Measurements from ENCODE around the gene TRPM2. TPM values are rescaled to one million over a fixed set of nuclear protein-coding genes. Genes with fewer than 3 reads are reported as not detected.

The TRPM2 gene
- total and polyA plus RNA-seq, 2 of the 4 experiments (the other 2 are of a cell fraction): not detected

GRCh38 chr21:44326716-44327602 is 26.5 kb upstream of the TRPM2 start:
- Histone ChIP-seq H2BK20ac (ENCODE audit: low read depth, low read length) (no peak overlapping the region), H3K4ac (ENCODE audit: low read depth, low read length) (no peak overlapping the region), H3K79me1 (ENCODE audit: low read depth in 1 of 2, low read length in 2 of 2) (no peaks in the 10 kb centered on the region), H4K5ac (ENCODE audit: low read depth, low read length) (no peak overlapping the region), H3K4me3 (ENCODE audit: insufficient read depth, low read depth, low read length) (no peak overlapping the region), H3K18ac (ENCODE audit: low read depth, low read length) (no peak overlapping the region), H3K9ac (ENCODE audit: low read depth, low read length) (no peak overlapping the region), H2BK5ac (ENCODE audit: low read depth, low read length, poor library complexity, severe bottlenecking) (no peak overlapping the region), H4K91ac (ENCODE audit: insufficient read depth, low read depth, low read length) (no peak overlapping the region), H2AK5ac (ENCODE audit: low read depth, low read length) (no peak overlapping the region), H3K27ac (ENCODE audit: insufficient read depth, low read length) (no peak overlapping the region), H3K14ac (replicated peaks; ENCODE audit: low read depth, low read length) (no peak overlapping the region), H3K56ac (ENCODE audit: extremely low read depth, insufficient read depth, low read length) (no peak overlapping the region), H4K20me1 (ENCODE audit: insufficient read depth, low read length) (peaks cover 11% of the 10 kb centered on the region), H3K27me3 (ENCODE audit: control insufficient read depth, insufficient read depth, low read length) (no peaks in the 10 kb centered on the region), H2AK9ac (replicated peaks; ENCODE audit: low read depth, low read length, poor library complexity) (no peak overlapping the region), H2AFZ (replicated peaks; ENCODE audit: low read length, poor library complexity) (no peak overlapping the region), H2BK15ac (ENCODE audit: low read depth, low read length) (no peak overlapping the region), H3K23ac (ENCODE audit: low read depth, low read length) (no peak overlapping the region), H2BK120ac (ENCODE audit: low read depth, low read length) (no peak overlapping the region), H3K4me1 (ENCODE audit: control insufficient read depth, insufficient read depth, low read length) (no peaks in the 10 kb centered on the region), H3K9me1 (ENCODE audit: insufficient read depth, low read length) (no peaks in the 10 kb centered on the region), H3K36me3 (ENCODE audit: control insufficient read depth, insufficient read depth, low read length) (peaks cover 45% of the 10 kb centered on the region), H3K4me2 (ENCODE audit: low read depth, low read length) (no peak overlapping the region), H3K9me3 (ENCODE audit: control insufficient read depth, insufficient read depth, low read length) (no peaks in the 10 kb centered on the region), H4K8ac (ENCODE audit: low read depth in 2 of 2, low read length in 2 of 2) (no peak overlapping the region)
- no peak for ATAC-seq (ENCODE audit: low read depth)
- TF ChIP-seq CTCF (conservative IDR thresholded peaks at IDR 0.05; ENCODE audit: low read depth, low read length) (no peak), MXI1 (IDR thresholded peaks at IDR 0.05; ENCODE audit: borderline replicate concordance, low read depth, low read length) (no peak), CHD1 (IDR thresholded peaks at IDR 0.05; ENCODE audit: low read depth, low read length) (no peak), POLR2A (IDR thresholded peaks at IDR 0.05; ENCODE audit: low read depth, low read length) (no peak), RAD21 (IDR thresholded peaks at IDR 0.05; ENCODE audit: low read length) (no peak), RCOR1 (IDR thresholded peaks at IDR 0.05; ENCODE audit: insufficient replicate concordance, low read length) (no peak), MAFK (IDR thresholded peaks at IDR 0.05; ENCODE audit: low read depth, low read length) (no peak), RFX5 (IDR thresholded peaks at IDR 0.05; ENCODE audit: low read depth, low read length) (no peak), ELK1 (IDR thresholded peaks at IDR 0.05; ENCODE audit: borderline replicate concordance, low read depth, low read length) (no peak), NFE2L2 (IDR thresholded peaks at IDR 0.05; ENCODE audit: low read depth, low read length) (no peak)
- WGBS, 2 experiments (ENCODE audit: extremely low coverage in 2 of 2, insufficient read length in 1 of 2): 100% methylated on average over 2 of the region's 26 CpGs; no CpG with 5 or more reads in 1 of the 2 experiments
- TSS peak; percentile 73 for BruUV-seq (replicated peaks)
- CTCF ChIA-PET: no interaction called here
- no peak for DNase-seq
- intact Hi-C loops (cut with micrococcal nuclease): no loop called here
- POLR2A ChIA-PET (ENCODE audit: unreplicated experiment): no interaction called here
- in situ Hi-C loops (cut with MboI; ENCODE audit: low sequenced_read_pairs): no loop called here
- dilution Hi-C loops (cut with HindIII; ENCODE audit: low sequenced_read_pairs, unreplicated experiment): no loop called here

All from IMR-90 (cell line).